ENCODE results near the gene GSK3B. TPM values are rescaled to one million over a fixed set of nuclear protein-coding genes. Genes with fewer than 3 reads are reported as not detected.

The GSK3B gene
- 10 to 100 TPM; 28.3 to 29.2 (median 28.5) TPM for total RNA-seq

DNA sequence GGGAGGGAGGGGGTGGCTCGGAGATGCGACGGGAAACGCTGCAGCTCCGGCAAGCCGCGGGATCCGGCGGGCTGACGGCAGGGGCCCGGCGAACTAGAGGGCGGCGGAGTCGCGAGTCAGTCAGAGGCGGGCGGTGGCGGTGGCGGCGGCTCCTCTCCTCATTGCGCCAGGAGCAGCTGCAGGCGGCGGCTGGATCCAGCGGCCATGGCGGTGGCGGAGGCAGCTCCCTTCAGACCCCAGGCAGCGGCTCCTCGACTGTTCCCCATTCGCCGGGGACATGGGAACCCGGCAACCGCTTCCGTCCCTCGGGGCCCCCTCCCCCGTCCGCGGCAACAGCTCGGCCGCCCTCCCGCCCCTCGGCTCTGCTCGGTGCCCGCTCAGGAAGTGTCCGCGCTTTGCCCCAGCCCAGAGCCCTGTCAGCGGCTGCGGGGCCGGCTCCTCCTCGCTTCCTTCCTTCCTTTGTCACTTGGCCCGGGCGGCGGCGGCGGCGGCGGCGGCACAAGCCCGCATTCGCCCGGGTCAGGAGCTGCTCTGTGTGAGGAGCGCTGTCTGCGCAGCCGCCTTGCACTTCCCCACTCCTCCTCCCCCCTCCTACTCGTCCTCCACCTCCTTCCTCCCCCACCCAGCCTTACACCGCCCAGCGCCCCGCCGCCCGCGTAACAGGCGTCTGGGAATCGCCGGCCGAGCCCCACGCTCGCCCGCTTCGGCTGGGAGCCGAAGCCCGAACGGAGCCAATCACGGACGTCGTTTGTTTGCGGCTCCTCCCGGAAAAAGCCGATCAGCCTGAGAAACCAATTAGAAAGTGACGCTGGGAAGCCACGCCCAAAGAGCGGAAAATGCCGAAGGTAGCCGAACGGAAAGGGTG lies at the start of gene GSK3B:
TSS of gene GSK3B (minus strand) at position 537 of the 865 bp plus-strand sequence. CDS start 1,013 bp downstream, outside the sequence.
- peaks cover 21% of the 10 kb centered on the region for H3K4me1 Mint-ChIP-seq (ENCODE audit: low read depth)
- no peaks in the 10 kb centered on the region for H3K27me3 Mint-ChIP-seq (ENCODE audit: low read depth)
- peaks cover 6% of the 10 kb centered on the region for H3K36me3 Mint-ChIP-seq (ENCODE audit: insufficient read depth)
- no peaks in the 10 kb centered on the region for H3K9me3 Mint-ChIP-seq
- no peak within 1 kb of the TSS for H3K4me3 Mint-ChIP-seq
- ATAC-seq (peak; percentile 53 to 63), DNase-seq (peak; percentile 98)

DNA sequence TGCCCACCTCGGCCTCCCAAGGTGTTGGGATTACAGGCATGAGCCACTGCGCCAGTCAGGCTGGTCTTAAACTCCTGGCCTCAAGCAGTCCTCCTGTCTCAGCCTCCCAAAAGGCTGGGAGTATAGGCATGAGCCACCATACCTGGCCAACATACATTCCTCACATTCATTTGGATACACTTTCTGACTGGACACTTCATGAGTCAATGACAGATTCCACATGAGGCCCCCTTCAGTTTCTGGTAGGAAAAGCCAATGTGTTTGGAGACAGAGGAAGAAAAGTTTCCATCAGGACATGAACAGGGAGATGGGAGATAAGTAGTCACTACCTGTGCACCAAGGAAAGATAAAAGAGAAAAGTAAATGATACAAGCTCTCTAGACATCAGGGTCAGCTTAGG lies 49.4 kb upstream of the GSK3B start:
- Mint-ChIP-seq H3K36me3 (ENCODE audit: insufficient read depth) (no peaks in the 10 kb centered on the region), H3K4me3 (no peak overlapping the region), H3K27me3 (ENCODE audit: low read depth) (no peaks in the 10 kb centered on the region), H3K9me3 (no peaks in the 10 kb centered on the region), H3K4me1 (ENCODE audit: low read depth) (peaks cover 14% of the 10 kb centered on the region)
- no peak for ATAC-seq
- DNase-seq: no peak

DNA sequence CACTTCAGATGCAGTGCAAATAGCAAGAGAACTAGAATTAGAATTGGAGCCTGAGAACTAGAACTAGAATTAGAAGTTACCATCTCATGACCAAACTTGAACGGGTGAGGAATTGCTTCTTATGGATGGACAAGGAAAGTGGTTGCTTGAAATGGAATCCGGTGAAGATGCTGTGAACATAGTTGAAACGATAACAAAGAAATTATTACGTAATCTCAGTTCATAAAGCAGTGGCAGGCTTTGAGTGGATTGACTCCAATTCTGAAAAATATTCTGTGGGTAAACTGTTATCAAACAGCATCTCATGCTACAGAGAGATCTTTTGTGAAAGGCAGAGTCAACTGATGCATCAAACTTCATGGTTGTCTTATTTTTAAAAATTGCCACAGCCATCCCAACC lies 48.0 kb upstream of the GSK3B start:
- no peak for ATAC-seq
- no peaks in the 10 kb centered on the region for H3K27me3 Mint-ChIP-seq (ENCODE audit: low read depth)
- no peak overlapping the region for H3K4me3 Mint-ChIP-seq
- H3K9me3 Mint-ChIP-seq: no peaks in the 10 kb centered on the region
- H3K4me1 Mint-ChIP-seq (ENCODE audit: low read depth): peaks cover 10% of the 10 kb centered on the region
- no peak for DNase-seq
- H3K36me3 Mint-ChIP-seq (ENCODE audit: insufficient read depth): no peaks in the 10 kb centered on the region

DNA sequence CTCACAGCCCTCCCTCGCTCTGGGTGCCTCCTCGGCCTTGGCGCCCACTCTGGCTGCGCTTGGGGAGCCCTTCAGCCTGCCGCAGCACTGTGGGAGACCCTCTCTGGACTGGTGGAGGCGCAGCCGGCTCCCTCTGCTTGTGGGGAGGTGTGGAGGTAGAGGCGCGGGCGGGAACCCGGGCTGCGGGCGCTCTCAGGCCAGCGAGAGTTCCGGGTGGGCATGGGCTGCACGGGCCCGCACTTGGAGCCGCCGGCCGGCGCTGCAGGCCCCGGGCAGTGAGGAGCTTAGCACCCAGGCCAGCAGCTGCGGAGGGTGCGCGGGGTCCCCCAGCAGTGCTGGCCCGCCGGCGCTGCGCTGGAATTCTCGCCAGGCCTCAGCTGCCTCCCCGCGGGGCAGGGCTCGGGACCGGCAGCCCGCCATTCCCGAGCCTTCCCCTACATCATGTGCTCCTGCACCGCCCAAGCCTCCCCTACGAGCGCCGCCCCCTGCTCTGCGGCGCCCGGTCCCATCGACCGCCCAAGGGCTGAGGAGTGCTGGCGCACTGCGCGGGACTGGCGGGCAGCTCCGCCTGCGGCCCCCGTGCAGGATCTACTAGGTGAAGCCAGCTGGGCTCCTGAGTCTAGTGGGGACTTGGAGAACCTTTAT lies 46.0 kb upstream of the GSK3B start:
- DNase-seq: no peak

DNA sequence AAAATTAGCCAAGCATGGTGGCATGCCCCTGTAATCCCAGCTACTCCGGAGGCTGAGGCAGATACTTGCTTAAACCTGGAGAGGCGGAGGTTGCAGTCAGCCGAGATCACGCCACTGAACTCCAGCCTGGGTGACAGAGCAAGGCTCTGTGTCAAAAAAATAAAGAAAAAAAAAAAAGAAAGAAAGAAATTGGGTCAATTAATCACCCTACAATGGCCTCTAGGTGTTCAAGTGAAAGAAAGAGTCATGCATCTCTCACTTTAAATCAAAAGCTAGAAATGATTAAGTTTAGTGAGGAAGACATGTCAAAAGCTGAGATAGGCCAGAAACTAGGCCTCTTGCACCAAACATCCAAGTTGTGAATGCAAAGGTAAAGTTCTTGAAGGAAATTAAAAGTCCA lies 44.9 kb upstream of the GSK3B start:
- Mint-ChIP-seq H3K4me3 (no peak overlapping the region), H3K9me3 (no peaks in the 10 kb centered on the region), H3K27me3 (ENCODE audit: low read depth) (no peaks in the 10 kb centered on the region), H3K4me1 (ENCODE audit: low read depth) (no peaks in the 10 kb centered on the region), H3K36me3 (ENCODE audit: insufficient read depth) (no peaks in the 10 kb centered on the region)
- DNase-seq (no peak), ATAC-seq (no peak)

More for the DNA sequence above, 46.0 kb upstream of the GSK3B start:
- Mint-ChIP-seq H3K4me1 (ENCODE audit: low read depth) (peaks cover under 1% of the 10 kb centered on the region), H3K9me3 (no peaks in the 10 kb centered on the region), H3K27me3 (ENCODE audit: low read depth) (no peaks in the 10 kb centered on the region), H3K36me3 (ENCODE audit: insufficient read depth) (no peaks in the 10 kb centered on the region), H3K4me3 (no peak overlapping the region)
- no peak for ATAC-seq

DNA sequence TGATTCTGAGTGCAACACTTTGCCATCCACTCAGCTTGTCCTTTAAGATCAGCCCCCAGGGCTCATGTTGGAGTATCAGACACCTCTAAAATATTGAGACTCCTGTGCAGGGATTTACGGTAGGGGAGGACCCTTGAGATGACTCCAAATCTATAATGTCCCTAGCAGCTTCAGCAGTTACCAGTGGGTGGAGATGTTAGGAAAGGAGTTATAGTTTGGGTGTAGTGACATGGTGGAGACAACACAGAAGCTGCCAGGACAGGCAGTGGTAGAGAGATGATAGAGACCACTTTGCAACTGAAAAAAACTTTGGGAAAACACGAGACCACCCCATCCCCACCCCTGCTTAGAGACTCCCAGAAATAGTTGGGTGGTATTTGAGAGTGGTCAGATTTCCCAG lies 43.3 kb upstream of the GSK3B start:
- Mint-ChIP-seq H3K4me1 (ENCODE audit: low read depth) (no peaks in the 10 kb centered on the region), H3K27me3 (ENCODE audit: low read depth) (no peaks in the 10 kb centered on the region), H3K36me3 (ENCODE audit: insufficient read depth) (no peaks in the 10 kb centered on the region), H3K9me3 (no peaks in the 10 kb centered on the region), H3K4me3 (no peak overlapping the region)
- ATAC-seq: no peak
- no peak for DNase-seq

DNA sequence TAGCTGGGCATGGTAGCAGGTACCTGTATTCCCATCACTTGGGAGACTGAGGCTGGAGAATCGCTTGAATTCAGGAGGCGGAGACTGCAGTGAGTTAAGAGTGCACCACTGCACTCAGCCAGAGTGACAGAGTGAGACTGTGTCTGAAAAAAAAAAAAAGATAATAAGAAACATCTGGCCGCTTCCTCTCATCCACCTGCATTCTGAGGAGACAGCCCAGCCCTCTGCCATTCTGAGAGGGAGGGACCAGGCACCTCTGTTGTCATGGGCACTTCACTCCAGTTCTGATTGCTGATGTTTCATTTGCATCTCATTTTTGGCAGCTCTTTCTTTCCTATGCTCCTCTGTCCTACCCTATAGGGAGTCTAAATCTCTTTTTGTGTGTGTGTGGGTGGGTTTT lies 36.4 kb upstream of the GSK3B start:
- DNase-seq: no peak
- no peak for ATAC-seq
- Mint-ChIP-seq H3K27me3 (ENCODE audit: low read depth) (no peaks in the 10 kb centered on the region), H3K9me3 (no peaks in the 10 kb centered on the region), H3K36me3 (ENCODE audit: insufficient read depth) (no peaks in the 10 kb centered on the region), H3K4me3 (no peak overlapping the region), H3K4me1 (ENCODE audit: low read depth) (no peaks in the 10 kb centered on the region)

DNA sequence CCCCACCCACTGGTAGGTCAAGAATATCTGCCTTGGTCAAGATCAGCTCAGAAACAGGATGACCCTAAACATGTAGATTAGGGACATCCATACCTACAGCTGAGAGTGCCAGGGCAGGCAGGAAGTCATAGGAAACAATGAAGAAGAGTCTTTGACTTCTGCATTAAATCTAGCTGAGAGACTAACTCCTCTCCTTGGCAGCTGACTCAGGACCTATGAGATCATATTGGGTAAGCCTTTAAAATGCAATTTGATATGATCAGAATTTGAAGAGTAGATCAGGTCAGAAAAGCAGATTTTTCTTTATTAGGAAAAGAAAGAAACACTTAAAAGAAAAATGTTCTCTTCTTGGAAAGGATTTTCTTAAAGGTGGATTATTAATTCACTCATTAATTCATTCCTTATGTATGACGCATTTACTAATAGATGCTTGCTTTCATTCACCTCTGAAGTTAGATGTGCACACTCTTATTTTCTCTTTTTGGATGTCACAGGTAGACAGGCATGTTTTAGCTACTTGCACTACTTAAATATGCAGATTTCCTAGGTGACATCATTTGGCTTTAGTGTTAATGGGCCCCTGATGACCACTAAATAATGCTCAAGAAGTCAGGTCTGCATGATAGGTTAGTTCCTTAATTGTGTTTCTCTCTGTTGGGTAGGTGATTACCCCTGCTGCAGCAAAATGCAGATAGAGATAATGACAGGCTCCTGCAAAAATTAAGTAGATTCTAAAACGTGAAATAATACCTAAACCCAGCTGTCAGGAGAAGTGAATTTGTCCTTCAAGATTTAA lies 35.7 kb upstream of the GSK3B start:
- ATAC-seq (no peak), DNase-seq (no peak)
- no peaks in the 10 kb centered on the region for H3K9me3 Mint-ChIP-seq
- H3K27me3 Mint-ChIP-seq (ENCODE audit: low read depth): no peaks in the 10 kb centered on the region
- no peak overlapping the region for H3K4me3 Mint-ChIP-seq
- H3K4me1 Mint-ChIP-seq (ENCODE audit: low read depth): no peaks in the 10 kb centered on the region
- H3K36me3 Mint-ChIP-seq (ENCODE audit: insufficient read depth): no peaks in the 10 kb centered on the region

DNA sequence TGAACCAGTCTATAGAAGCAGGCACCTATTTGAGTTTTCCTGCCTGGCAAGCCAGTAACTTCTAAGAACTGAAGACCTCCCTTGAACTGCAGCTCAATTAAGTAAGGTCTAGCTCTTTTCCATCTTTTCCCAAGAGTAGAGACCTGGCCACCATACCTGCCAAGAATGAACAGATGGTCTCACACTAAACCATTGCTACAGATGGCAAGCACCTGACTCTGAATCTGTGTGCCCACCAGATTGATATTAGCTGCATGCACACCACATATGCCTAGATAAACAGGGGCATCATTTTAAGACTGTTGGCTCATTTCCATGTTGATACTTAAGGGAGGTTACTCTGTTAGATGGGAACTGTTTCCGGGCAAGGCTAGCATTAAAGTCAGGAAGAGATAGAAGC lies 34.8 kb upstream of the GSK3B start:
- Mint-ChIP-seq H3K9me3 (no peaks in the 10 kb centered on the region), H3K36me3 (ENCODE audit: insufficient read depth) (no peaks in the 10 kb centered on the region), H3K4me1 (ENCODE audit: low read depth) (no peaks in the 10 kb centered on the region), H3K27me3 (ENCODE audit: low read depth) (no peaks in the 10 kb centered on the region), H3K4me3 (no peak overlapping the region)
- DNase-seq: no peak
- ATAC-seq: no peak

DNA sequence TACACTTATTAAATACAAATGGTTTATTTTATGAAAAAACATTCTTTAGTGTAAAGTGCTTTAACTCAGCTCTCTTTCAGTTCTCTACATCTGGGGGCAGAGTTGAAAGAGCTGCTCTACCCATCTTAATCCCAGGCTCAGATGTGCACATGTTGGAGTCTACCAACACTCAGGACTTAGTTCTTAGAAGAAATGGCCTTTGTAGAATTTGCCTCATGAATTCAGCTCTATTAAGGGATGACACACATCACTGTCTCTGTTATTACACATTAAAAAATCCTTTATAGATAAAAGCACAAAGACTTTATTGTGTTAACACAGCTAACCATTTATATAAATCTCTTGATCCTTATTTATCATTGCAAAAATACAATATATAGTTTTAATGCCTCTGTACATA lies 31.7 kb upstream of the GSK3B start:
- ATAC-seq (no peak), DNase-seq (no peak)
- Mint-ChIP-seq H3K27me3 (ENCODE audit: low read depth) (no peaks in the 10 kb centered on the region), H3K9me3 (no peaks in the 10 kb centered on the region), H3K4me1 (ENCODE audit: low read depth) (no peaks in the 10 kb centered on the region), H3K36me3 (ENCODE audit: insufficient read depth) (no peaks in the 10 kb centered on the region), H3K4me3 (no peak overlapping the region)

DNA sequence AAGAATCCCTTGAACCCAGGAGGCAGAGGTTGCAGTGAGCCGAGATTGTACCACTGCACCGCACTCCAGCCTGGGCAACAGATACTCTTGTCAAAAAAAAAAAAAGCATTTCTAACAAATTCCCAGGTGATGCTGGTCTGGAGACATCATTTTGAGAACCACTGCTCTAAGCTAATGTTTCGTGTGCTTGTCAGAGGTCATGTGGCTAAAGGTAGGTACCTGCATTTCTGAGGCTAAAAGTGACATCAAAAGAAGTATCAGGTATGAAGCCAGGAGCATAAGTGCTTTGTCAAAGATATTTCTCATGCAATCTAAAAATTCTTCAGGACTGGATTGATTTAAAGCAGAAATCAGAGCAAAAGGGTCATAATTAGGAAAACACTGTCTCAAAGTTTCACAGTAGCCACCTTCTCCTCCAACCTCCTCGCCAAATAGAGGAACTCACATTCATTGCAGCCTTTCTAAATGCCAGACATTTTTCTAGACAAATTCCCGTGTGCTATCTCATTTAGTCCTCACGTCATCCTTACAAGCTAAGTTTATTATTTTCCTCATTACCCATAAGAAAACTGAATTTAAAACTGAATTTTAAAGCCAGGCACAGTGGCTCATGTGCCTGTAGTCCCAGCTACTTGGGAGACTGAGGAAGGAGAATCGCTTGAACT lies 25.7 kb upstream of the GSK3B start:
- Mint-ChIP-seq H3K27me3 (ENCODE audit: low read depth) (no peaks in the 10 kb centered on the region), H3K4me3 (no peak overlapping the region), H3K36me3 (ENCODE audit: insufficient read depth) (peaks cover 4% of the 10 kb centered on the region), H3K9me3 (peaks cover 5% of the 10 kb centered on the region), H3K4me1 (ENCODE audit: low read depth) (no peaks in the 10 kb centered on the region)
- ATAC-seq (no peak), DNase-seq (no peak)

DNA sequence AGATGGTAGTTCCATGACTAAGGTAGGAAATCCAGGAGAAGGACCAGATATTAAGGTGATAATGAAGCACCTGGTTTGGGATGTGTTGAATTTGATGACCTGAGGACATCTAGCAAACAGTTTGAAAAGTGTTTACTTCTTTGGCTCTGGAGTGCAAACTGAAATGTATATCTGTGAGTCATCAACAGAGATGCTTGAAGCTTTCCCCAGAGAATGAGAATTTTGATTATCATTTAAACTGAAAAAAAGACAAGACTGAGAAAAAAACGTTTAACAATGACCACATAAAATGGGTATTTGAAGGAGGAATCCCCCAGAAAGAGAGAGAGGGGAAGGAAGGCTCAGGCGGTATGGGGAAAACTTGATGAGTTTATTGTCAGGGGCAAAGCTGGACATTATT lies 20.7 kb upstream of the GSK3B start:
- H3K36me3 Mint-ChIP-seq (ENCODE audit: insufficient read depth): peaks cover 4% of the 10 kb centered on the region
- ATAC-seq (no peak), DNase-seq (no peak)
- no peaks in the 10 kb centered on the region for H3K4me1 Mint-ChIP-seq (ENCODE audit: low read depth)
- H3K27me3 Mint-ChIP-seq (ENCODE audit: low read depth): no peaks in the 10 kb centered on the region
- H3K9me3 Mint-ChIP-seq: peaks cover 5% of the 10 kb centered on the region
- no peak overlapping the region for H3K4me3 Mint-ChIP-seq

DNA sequence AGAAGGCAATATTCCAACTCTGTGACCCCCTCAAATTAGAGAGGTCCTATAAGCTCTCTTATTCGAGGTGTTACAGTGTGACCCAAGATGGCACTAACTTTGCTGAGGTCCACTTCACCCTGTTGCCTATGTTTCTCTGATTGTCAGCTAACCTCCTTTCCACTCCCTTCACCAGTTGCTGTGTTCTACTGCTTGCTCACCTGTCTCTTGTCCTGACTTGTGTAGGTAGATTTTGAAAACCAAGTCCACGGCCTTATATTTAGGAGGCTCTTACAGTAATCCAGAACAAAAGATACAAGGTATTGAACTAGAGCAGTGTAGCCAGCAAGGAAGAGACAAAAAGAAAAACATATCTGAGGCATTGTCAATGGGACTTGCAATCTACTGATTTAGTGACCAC lies 20.1 kb upstream of the GSK3B start:
- no peak for ATAC-seq
- DNase-seq: no peak
- H3K9me3 Mint-ChIP-seq: peaks cover 5% of the 10 kb centered on the region
- no peak overlapping the region for H3K4me3 Mint-ChIP-seq
- H3K36me3 Mint-ChIP-seq (ENCODE audit: insufficient read depth): peaks cover 4% of the 10 kb centered on the region
- no peaks in the 10 kb centered on the region for H3K4me1 Mint-ChIP-seq (ENCODE audit: low read depth)
- H3K27me3 Mint-ChIP-seq (ENCODE audit: low read depth): no peaks in the 10 kb centered on the region
